ENCODE data around the gene MSI2.

DNA sequence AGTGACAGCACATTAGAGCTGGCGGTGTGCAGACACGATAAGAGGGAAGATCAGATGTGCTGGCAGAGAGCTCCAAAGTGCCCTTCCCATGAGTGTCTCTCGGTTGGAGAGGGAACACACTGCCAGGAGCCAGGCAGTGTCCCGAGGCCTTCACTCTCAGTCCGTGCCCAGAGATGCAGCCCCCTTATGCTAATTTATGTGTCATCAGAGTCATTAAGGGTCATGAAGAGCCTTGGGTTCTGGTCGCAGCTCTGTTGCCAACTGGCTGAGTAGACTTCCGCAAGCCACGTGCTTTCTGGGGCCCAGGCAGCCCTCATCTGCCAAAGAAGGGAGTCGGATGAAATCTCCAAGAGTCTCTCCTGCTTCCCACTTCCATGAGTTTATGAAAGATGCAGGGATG lies 232.5 kb downstream of the MSI2 start:
- TF ChIP-seq TAF1 (IDR thresholded peaks at IDR 0.05; ENCODE audit: borderline replicate concordance, low read depth, low read length): no peak
- no peak for TF ChIP-seq POLR2AphosphoS5 (IDR thresholded peaks at IDR 0.05; ENCODE audit: low read depth, low read length)
